AG04449 (cell line): Measurements from ENCODE around the gene BANF1.

ENCODE experiments used
- CTCF ChIA-PET: fragments of 350-600 bp; formaldehyde crosslinking; extraction: SDS; loops from one replicate; lab custom pipeline; 2021; ENCODE audit warnings: antibody characterized with exemption; lab: Yijun Ruan, JAX
- POLR2A ChIA-PET: fragments of 400-600, 350-600 bp; formaldehyde crosslinking; extraction: SDS; loops from one replicate; lab custom pipeline; 2020; ENCODE audit warnings: antibody characterized with exemption, inconsistent platforms; lab: Yijun Ruan, JAX
- DNase-seq: peaks from one replicate; pipeline ENCODE4 v3.0.0-alpha.2; 2010; ENCODE audit warnings: low read depth, low spot score
- H3K4me3 ChIP-seq: 2 replicates; pipeline ENCODE4 v1.5.1; 2011; ENCODE audit warnings: low read depth, mild to moderate bottlenecking, control low read depth, low read length
- CTCF ChIP-seq: IDR thresholded peaks from one replicate; pipeline ENCODE4 v1.5.1; 2011; ENCODE audit warnings: mild to moderate bottlenecking, moderate library complexity, low read length, control low read depth, inconsistent platforms; ENCODE audit not compliant: insufficient read depth; ENCODE audit errors: missing control alignments

The BANF1 gene

DNA sequence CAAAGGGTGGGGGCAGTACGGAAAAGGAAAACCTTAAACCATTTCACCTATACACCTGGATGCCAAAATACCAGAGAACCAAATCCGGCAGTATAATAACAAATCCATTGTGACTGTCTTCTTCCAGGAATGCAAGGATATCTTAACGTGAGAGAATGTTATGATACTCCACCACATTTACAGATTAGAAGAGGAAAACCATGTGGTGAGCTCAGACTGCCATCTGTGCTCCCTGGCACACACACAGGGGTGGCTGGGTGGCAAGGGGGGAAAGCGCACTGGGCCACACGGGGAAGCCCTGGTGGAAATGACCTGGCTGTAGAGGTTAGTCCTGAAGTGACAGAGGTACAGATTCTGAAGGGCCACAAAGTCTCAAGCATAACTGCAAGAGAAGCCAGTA, 10.2 kb upstream of the BANF1 start:
- H3K4me3 ChIP-seq: no peak overlapping the region
- CTCF ChIA-PET: interaction anchor here (1.0 to 44.9 kb wide), 11 partner anchors 7 to 287 kb away, joined by 3 to 1090 read pairs (median 10); partner anchors contain the start of genes CCDC85B, CTSW, EFEMP2 and FIBP
- no peak for DNase-seq
- POLR2A ChIA-PET: interaction anchor here (1.0 kb wide), 1 partner anchor 120 kb away, joined by 3 read pairs; the partner anchor contains the start of gene EFEMP2
- no peak for TF ChIP-seq CTCF

DNA sequence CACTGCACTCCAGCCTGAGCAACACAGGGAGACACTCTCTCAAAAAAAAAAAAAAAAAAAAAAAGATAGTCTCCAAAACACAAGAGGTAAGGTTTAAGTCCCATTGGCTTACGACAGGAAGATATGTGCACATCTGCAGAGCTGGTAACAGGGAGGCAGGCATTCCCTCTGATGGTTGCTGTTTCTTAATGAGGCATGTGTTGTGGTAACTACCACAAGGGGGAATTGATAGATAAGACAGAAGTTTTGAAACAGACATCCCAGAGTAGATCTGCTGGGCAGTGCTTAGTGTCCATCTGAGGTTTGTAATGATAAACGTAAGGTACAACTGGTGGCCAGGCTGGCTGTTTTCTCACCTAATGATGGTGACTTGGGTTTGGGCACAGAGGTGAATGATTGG, 5.0 kb upstream of the BANF1 start:
- ChIA-PET CTCF (interaction anchor here (44.9 kb wide), 1 partner anchor 115 kb away, joined by 1090 read pairs; the partner anchor contains the start of genes CCDC85B, CTSW, EFEMP2 and FIBP), POLR2A (no interaction called here)
- no peak for DNase-seq
- no peak overlapping the region for H3K4me3 ChIP-seq
- TF ChIP-seq CTCF: no peak

- H3K4me3 ChIP-seq: peak overlapping the region; percentile 94
- CTCF ChIA-PET: interaction anchor here (0.9 to 4.6 kb wide), 8 partner anchors 9 to 131 kb away, joined by 3 to 23 read pairs (median 3); partner anchors contain the start of gene CST6
- TF ChIP-seq CTCF: peak; percentile 8
- POLR2A ChIA-PET: interaction anchor here (0.5 to 1.4 kb wide), 9 partner anchors 8 to 143 kb away, joined by 3 to 6 read pairs (median 3); partner anchors contain the start of genes EFEMP2, FIBP and MUS81
- no peak for DNase-seq
Observed at GRCh38 chr11:66002648-66003225, 434 bp downstream of the BANF1 start.

- DNase-seq: no peak
- peak overlapping the region; percentile 94 for H3K4me3 ChIP-seq
- POLR2A ChIA-PET: interaction anchor here (1.1 to 1.4 kb wide), 2 partner anchors 115 to 143 kb away, joined by 3 to 6 read pairs; partner anchors contain the start of genes FIBP and MUS81
- TF ChIP-seq CTCF: no peak
- CTCF ChIA-PET: interaction anchor here (1.1 to 4.6 kb wide), 3 partner anchors 19 to 132 kb away, joined by 3 to 23 read pairs (median 11); no protein-coding TSS in a partner anchor
Observed at GRCh38 chr11:66003291-66003690, 988 bp downstream of the BANF1 start.

- POLR2A ChIA-PET: no interaction called here
- CTCF ChIA-PET: interaction anchor here (1.3 to 4.6 kb wide), 3 partner anchors 18 to 133 kb away, joined by 3 to 23 read pairs (median 4); no protein-coding TSS in a partner anchor
- H3K4me3 ChIP-seq: no peak overlapping the region
- no peak for DNase-seq
- no peak for TF ChIP-seq CTCF
Observed at GRCh38 chr11:66004186-66004585, 1.9 kb downstream of the BANF1 start.

DNA sequence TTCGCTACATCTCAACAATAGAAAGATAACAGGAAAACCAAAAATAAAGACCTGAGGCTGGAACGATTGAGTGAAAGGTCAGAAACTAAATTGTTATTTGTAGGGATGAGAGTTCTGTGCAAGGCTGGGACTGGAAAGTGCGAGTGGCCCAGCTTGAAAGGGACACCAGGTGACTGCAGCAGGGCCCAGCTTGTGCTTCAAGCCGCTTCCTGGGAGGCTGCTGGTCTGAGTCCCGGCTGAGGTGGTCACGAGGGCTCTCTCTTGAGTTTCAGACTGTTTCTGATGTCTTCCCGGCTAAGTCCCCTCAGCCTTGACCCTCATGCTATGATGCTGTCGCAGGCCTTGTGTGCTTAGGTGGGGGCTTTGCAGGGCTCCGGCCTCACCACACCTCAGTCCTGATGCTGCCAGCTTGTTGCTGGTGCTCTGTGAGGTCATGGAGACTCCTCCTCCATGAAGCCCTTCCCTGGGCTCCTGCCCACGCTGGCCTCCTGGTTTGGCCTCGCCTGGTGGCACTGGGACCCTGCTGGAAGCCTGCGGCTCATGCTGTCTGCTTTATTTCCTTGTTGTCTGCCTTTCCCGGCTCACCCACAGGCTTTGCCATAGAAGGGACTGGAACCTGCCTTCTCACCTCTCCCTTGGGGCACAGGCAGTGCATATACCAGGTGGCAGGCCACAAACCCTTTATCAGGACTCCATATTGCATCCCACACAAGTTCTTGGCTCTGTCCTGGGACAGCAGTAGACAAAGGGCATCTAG, 4.0 kb downstream of the BANF1 start:
- H3K4me3 ChIP-seq: no peak overlapping the region
- no peak for DNase-seq
- CTCF ChIA-PET: interaction anchor here (0.9 to 4.6 kb wide), 4 partner anchors 15 to 122 kb away, joined by 3 to 23 read pairs (median 8); no protein-coding TSS in a partner anchor
- POLR2A ChIA-PET: interaction anchor here (0.6 kb wide), 1 partner anchor 9 kb away, joined by 4 read pairs; no protein-coding TSS in a partner anchor
- no peak for TF ChIP-seq CTCF
